T-helper 17 cell (primary cell): ENCODE measurements around the gene WWC1. TPM values are rescaled to one million over a fixed set of nuclear protein-coding genes. Genes with fewer than 3 reads are reported as not detected.

Experiments used
- ATAC-seq: fragments of 150-1000 bp; cut with Tn5 transposase; 2 replicates; pipeline ENCODE4 v1.10.0; 2021; ENCODE audit warnings: mild to moderate bottlenecking, moderate library complexity
- DNase-seq, 3 donors: peaks; one replicate each; pipeline versions ENCODE4 v3.0.0 to v3.0.0-alpha.2; 2020 to 2021
- H3K9me3 ChIP-seq: one replicate; pipeline ENCODE4 v1.7.0; 2013; ENCODE audit warnings: low read length, mild to moderate bottlenecking; ENCODE audit not compliant: control insufficient read depth, poor library complexity, severe bottlenecking
- H3K27ac Mint-ChIP-seq: one replicate; pipeline ENCODE4 v1.8.0; 2022; ENCODE audit warnings: mild to moderate bottlenecking, moderate library complexity, mixed read lengths
- H3K27me3 Mint-ChIP-seq: one replicate; pipeline ENCODE4 v1.8.0; 2022; ENCODE audit warnings: mixed read lengths
- H3K36me3 Mint-ChIP-seq: one replicate; pipeline ENCODE4 v1.8.0; 2022; ENCODE audit warnings: low read depth, mixed read lengths
- H3K4me1 Mint-ChIP-seq: one replicate; pipeline ENCODE4 v1.8.0; 2022; ENCODE audit warnings: mild to moderate bottlenecking, mixed read lengths
- H3K4me3 Mint-ChIP-seq: one replicate; pipeline ENCODE4 v1.8.0; 2022; ENCODE audit warnings: mild to moderate bottlenecking, moderate library complexity, mixed read lengths
- total RNA-seq, 4 donors: library from RNA in 2 of 4; stranded (reverse) in 2 of 4; gene quantifications; one replicate each; pipeline ENCODE4 v1.2.3 and lab custom pipeline; 2022 to 2026

WWC1 gene
- total RNA-seq (1 to 10 TPM; 5.4 TPM), total RNA-seq (lab: John Stamatoyannopoulos, UW) (1.4 to 2.1 reads per million in 2 donors)

GRCh38 chr5:168291342-168291963 is at the start of gene WWC1:
TSS of gene WWC1 (plus strand) at chr5:168291645. CDS start at chr5:168292153, 508 bp downstream.
- H3K9me3 ChIP-seq, result no peaks in the 10 kb centered on the region
- Mint-ChIP-seq H3K4me1 (peaks cover 13% of the 10 kb centered on the region), H3K36me3 (no peaks in the 10 kb centered on the region), H3K27ac (no peak within 1 kb of the TSS), H3K4me3 (peak within 1 kb of the TSS; percentile 82), H3K27me3 (no peaks in the 10 kb centered on the region)
- ATAC-seq (peak; percentile 96), DNase-seq (peak; percentile 61 to 78 (median 72))

DNA sequence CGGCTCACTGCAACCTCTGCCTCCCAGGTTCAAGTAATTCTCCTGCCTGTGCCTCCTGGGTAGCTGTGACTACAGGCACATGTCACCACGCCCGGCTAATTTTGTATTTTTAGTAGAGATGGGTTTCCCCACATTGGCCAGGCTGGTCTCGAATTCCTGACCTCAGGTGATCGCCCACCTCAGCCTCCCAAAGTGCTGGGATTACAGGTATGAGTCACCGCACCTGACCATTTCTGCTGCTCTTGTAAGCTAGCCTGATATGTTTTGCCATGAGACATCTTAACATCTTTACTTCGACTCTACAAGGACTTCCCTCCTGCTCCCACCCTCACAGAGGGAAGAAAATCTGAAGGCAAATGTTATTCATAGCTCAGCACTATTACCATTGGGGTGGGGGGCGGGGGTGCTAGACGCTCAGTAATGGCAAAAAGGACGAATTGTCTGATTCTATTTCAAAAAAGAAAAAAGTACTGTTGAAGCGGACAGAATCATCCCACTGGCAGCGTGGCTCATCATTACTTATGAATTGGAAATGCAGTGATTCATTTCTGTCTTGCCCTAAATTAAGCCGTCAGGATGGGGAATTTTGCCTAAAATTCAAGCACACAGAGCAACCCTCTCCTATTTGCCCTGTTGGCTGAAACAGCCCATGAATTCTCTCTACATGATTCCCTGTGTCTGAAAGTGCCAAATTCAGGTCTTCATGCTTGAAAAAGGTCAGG is 46.4 kb upstream of the WWC1 start:
- no peak overlapping the region for H3K27ac Mint-ChIP-seq
- peaks cover 6% of the 10 kb centered on the region for H3K27me3 Mint-ChIP-seq
- H3K9me3 ChIP-seq, result no peaks in the 10 kb centered on the region
- no peak overlapping the region for H3K4me3 Mint-ChIP-seq
- H3K4me1 Mint-ChIP-seq, result no peaks in the 10 kb centered on the region
- ATAC-seq, result no peak
- H3K36me3 Mint-ChIP-seq, result no peaks in the 10 kb centered on the region
- no peak for DNase-seq

- no peak overlapping the region for H3K4me3 Mint-ChIP-seq
- no peak for ATAC-seq
- no peak overlapping the region for H3K27ac Mint-ChIP-seq
- DNase-seq, result no peak
- H3K36me3 Mint-ChIP-seq, result no peaks in the 10 kb centered on the region
- no peaks in the 10 kb centered on the region for H3K4me1 Mint-ChIP-seq
- H3K9me3 ChIP-seq, result no peaks in the 10 kb centered on the region
- peaks cover 6% of the 10 kb centered on the region for H3K27me3 Mint-ChIP-seq
These were observed 41.5 kb upstream of the WWC1 start for GRCh38 chr5:168249923-168250322.

DNA sequence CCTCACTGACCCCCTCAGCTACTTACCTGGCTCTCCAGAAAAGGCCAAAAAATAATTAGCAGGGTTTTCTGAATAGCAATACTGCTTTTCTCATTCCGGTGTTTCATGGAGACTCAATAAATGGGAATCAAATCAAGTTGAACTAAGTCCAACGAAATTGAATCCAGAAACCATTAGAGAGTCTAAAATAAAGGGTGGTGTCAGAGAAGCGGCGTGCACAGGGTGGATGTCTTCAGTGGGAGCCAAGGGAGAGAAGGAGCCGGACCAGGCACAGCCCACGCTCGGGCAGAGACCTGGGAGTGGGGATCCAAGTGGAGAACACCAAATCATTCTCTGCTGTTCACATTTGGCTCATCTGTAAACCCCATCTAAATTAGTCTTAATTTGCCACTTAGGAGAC is 40.2 kb upstream of the WWC1 start:
- Mint-ChIP-seq H3K4me1 (no peaks in the 10 kb centered on the region), H3K4me3 (no peak overlapping the region), H3K27me3 (no peaks in the 10 kb centered on the region), H3K36me3 (no peaks in the 10 kb centered on the region), H3K27ac (no peak overlapping the region)
- ATAC-seq (no peak), DNase-seq (no peak)
- no peaks in the 10 kb centered on the region for H3K9me3 ChIP-seq

GRCh38 chr5:168254013-168254693 is 37.3 kb upstream of the WWC1 start:
- Mint-ChIP-seq H3K4me3 (peak overlapping the region; percentile 13), H3K4me1 (peaks cover 4% of the 10 kb centered on the region), H3K27me3 (peaks cover 6% of the 10 kb centered on the region), H3K36me3 (no peaks in the 10 kb centered on the region), H3K27ac (no peak overlapping the region)
- no peak for DNase-seq
- ATAC-seq, result no peak
- H3K9me3 ChIP-seq, result no peaks in the 10 kb centered on the region

GRCh38 chr5:168260353-168261226 is 30.9 kb upstream of the WWC1 start:
- peaks cover 4% of the 10 kb centered on the region for H3K4me1 Mint-ChIP-seq
- no peaks in the 10 kb centered on the region for H3K9me3 ChIP-seq
- no peak overlapping the region for H3K4me3 Mint-ChIP-seq
- no peak for DNase-seq
- H3K27me3 Mint-ChIP-seq, result peaks cover 14% of the 10 kb centered on the region
- no peaks in the 10 kb centered on the region for H3K36me3 Mint-ChIP-seq
- no peak overlapping the region for H3K27ac Mint-ChIP-seq
- ATAC-seq, result no peak

- ATAC-seq, result no peak
- Mint-ChIP-seq H3K27ac (no peak overlapping the region), H3K36me3 (no peaks in the 10 kb centered on the region), H3K4me3 (no peak overlapping the region), H3K27me3 (peaks cover 14% of the 10 kb centered on the region), H3K4me1 (peaks cover 4% of the 10 kb centered on the region)
- H3K9me3 ChIP-seq, result no peaks in the 10 kb centered on the region
- no peak for DNase-seq
These were observed 30.2 kb upstream of the WWC1 start for GRCh38 chr5:168261227-168261571.

GRCh38 chr5:168262042-168262743 is 29.3 kb upstream of the WWC1 start:
- no peak for ATAC-seq
- no peaks in the 10 kb centered on the region for H3K36me3 Mint-ChIP-seq
- H3K4me3 Mint-ChIP-seq, result no peak overlapping the region
- no peaks in the 10 kb centered on the region for H3K9me3 ChIP-seq
- no peak overlapping the region for H3K27ac Mint-ChIP-seq
- no peak for DNase-seq
- peaks cover 9% of the 10 kb centered on the region for H3K27me3 Mint-ChIP-seq
- H3K4me1 Mint-ChIP-seq, result peaks cover 1% of the 10 kb centered on the region

GRCh38 chr5:168263121-168263520 is 28.3 kb upstream of the WWC1 start:
- Mint-ChIP-seq H3K36me3 (no peaks in the 10 kb centered on the region), H3K4me3 (no peak overlapping the region), H3K27ac (no peak overlapping the region), H3K27me3 (peaks cover 9% of the 10 kb centered on the region), H3K4me1 (no peaks in the 10 kb centered on the region)
- DNase-seq, result no peak
- no peak for ATAC-seq
- no peaks in the 10 kb centered on the region for H3K9me3 ChIP-seq

DNA sequence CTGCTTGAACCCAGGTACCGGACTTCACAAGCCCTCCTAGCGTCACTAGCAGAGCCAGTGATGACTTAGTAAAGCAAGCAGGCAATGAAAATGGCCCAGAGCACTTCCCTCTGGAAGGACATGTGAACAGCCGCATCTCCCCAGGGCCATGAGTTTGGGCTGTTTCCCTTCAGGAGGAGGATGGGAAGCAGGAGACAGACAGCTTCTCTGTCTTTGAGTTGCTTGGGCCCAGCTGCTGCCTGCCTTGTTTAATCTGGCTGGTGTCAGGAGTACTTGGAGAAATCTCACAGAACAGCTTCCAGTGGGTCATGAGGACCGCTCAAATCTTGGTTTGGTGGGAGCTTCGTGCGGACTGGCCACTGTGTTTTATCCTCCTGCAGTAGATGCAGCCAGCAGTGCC is 25.4 kb upstream of the WWC1 start:
- H3K9me3 ChIP-seq, result no peaks in the 10 kb centered on the region
- Mint-ChIP-seq H3K27ac (no peak overlapping the region), H3K4me3 (no peak overlapping the region), H3K36me3 (no peaks in the 10 kb centered on the region), H3K27me3 (peaks cover 28% of the 10 kb centered on the region), H3K4me1 (peaks cover 12% of the 10 kb centered on the region)
- ATAC-seq (no peak), DNase-seq (no peak)

- peaks cover 40% of the 10 kb centered on the region for H3K27me3 Mint-ChIP-seq
- peak overlapping the region; percentile 45 for H3K27ac Mint-ChIP-seq
- H3K4me3 Mint-ChIP-seq, result peak overlapping the region; percentile 80
- peak; percentile 46 to 64 (median 59) for DNase-seq
- no peaks in the 10 kb centered on the region for H3K9me3 ChIP-seq
- ATAC-seq, result peak; percentile 86
- H3K4me1 Mint-ChIP-seq, result peaks cover 14% of the 10 kb centered on the region
- H3K36me3 Mint-ChIP-seq, result no peaks in the 10 kb centered on the region
These were observed 22.2 kb upstream of the WWC1 start for GRCh38 chr5:168268949-168269936.

GRCh38 chr5:168269937-168270330 is 21.5 kb upstream of the WWC1 start:
- Mint-ChIP-seq H3K4me3 (no peak overlapping the region), H3K36me3 (no peaks in the 10 kb centered on the region), H3K4me1 (peaks cover 14% of the 10 kb centered on the region), H3K27ac (no peak overlapping the region), H3K27me3 (peaks cover 43% of the 10 kb centered on the region)
- DNase-seq, result no peak
- ATAC-seq, result no peak
- no peaks in the 10 kb centered on the region for H3K9me3 ChIP-seq
